Activated CD4-positive, alpha-beta T cell treated with anti-CD3 and anti-CD28 coated beads, Interleukin-2, amount 10 ng/mL, durations not matched to agents 7 days and 5 days (primary cell): Measurements from ENCODE around the gene NPTXR. TPM values are rescaled to one million over a fixed set of nuclear protein-coding genes. Genes with fewer than 3 reads are reported as not detected.

Experiments used
- CTCF ChIA-PET: fragments of 350-600 bp; sonication (Branson Sonifier 250); formaldehyde crosslinking; loops from one replicate; lab custom pipeline; 2021; ENCODE audit warnings: antibody characterized with exemption; lab: Charles Lee
- POLR2A ChIA-PET: fragments of 350-600 bp; sonication (Branson Sonifier 250); formaldehyde crosslinking; loops from one replicate; lab custom pipeline; 2021; ENCODE audit warnings: antibody characterized with exemption; lab: Charles Lee
- DNase-seq: peaks from one replicate; pipeline ENCODE4 v3.0.0-alpha.2; 2020
- H3K27ac Mint-ChIP-seq: one replicate; pipeline ENCODE4 v1.8.0; 2021; ENCODE audit warnings: mild to moderate bottlenecking, moderate library complexity, mixed read lengths
- H3K27me3 Mint-ChIP-seq: one replicate; pipeline ENCODE4 v1.8.0; 2021; ENCODE audit warnings: mixed read lengths
- H3K36me3 Mint-ChIP-seq: one replicate; pipeline ENCODE4 v1.8.0; 2021; ENCODE audit warnings: low read depth, mixed read lengths
- H3K4me1 Mint-ChIP-seq: one replicate; pipeline ENCODE4 v1.8.0; 2021; ENCODE audit warnings: mixed read lengths
- H3K4me3 Mint-ChIP-seq: one replicate; pipeline ENCODE4 v1.8.0; 2021; ENCODE audit warnings: mild to moderate bottlenecking, moderate library complexity, mixed read lengths
- H3K9me3 Mint-ChIP-seq: one replicate; pipeline ENCODE4 v1.8.0; 2021; ENCODE audit warnings: mixed read lengths
- total RNA-seq, 2 experiments: library from RNA; stranded (reverse); gene quantifications; one replicate each; pipeline ENCODE4 v1.2.3, GENCODE V29; 2021

The NPTXR gene
- total RNA-seq, 2 experiments from 2014 or later, result 1.1 to 1.2 TPM

- ChIA-PET CTCF (no interaction called here), POLR2A (no interaction called here)
- Mint-ChIP-seq H3K36me3 (peaks cover 3% of the 10 kb centered on the region), H3K9me3 (peaks cover 4% of the 10 kb centered on the region), H3K27ac (no peak overlapping the region), H3K27me3 (peaks cover 2% of the 10 kb centered on the region), H3K4me1 (peaks cover 33% of the 10 kb centered on the region), H3K4me3 (no peak overlapping the region)
- DNase-seq, result no peak
These were observed 48.3 kb downstream of the NPTXR start for GRCh38 chr22:38795569-38795968.

- H3K27me3 Mint-ChIP-seq, result peaks cover 2% of the 10 kb centered on the region
- peak; percentile 96 for DNase-seq
- peaks cover 3% of the 10 kb centered on the region for H3K9me3 Mint-ChIP-seq
- peak within 1 kb of the TSS; percentile 79 for H3K27ac Mint-ChIP-seq
- H3K4me3 Mint-ChIP-seq, result peak within 1 kb of the TSS; percentile 80
- CTCF ChIA-PET, result no interaction called here
- peaks cover 33% of the 10 kb centered on the region for H3K4me1 Mint-ChIP-seq
- peaks cover 2% of the 10 kb centered on the region for H3K36me3 Mint-ChIP-seq
- POLR2A ChIA-PET, result no interaction called here
These were observed 49.9 kb downstream of the NPTXR start, which contains the start of gene DNAL4 for GRCh38 chr22:38793721-38794466. Gene DNAL4 (minus strand): TSS chr22:38794143. CDS start chr22:38782731, 11,412 bp downstream.

DNA sequence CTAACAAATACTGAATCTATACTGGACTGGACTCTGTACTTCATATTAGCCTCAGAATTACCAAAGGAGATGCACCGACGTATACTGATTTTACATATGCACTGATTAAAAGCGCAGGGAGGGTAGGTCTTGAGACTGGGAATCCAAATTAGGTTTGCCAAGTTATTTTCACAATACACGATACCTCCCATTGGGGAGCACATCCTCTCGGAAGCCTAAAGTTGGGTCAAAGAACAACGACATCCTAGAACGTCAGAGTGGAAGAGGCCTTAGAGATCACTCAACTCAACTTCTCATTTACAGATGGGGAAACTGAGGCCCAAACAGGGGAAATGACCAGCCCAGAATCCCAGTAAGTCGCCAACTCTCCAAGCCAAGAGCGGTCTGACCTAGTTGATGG lies 50.5 kb downstream of the NPTXR start:
- ChIA-PET CTCF (interaction anchor here (0.9 kb wide), 1 partner anchor 11 kb away, joined by 3 read pairs; no protein-coding TSS in a partner anchor), POLR2A (no interaction called here)
- Mint-ChIP-seq H3K4me3 (peak overlapping the region; percentile 80), H3K9me3 (no peaks in the 10 kb centered on the region), H3K36me3 (no peaks in the 10 kb centered on the region), H3K4me1 (peaks cover 27% of the 10 kb centered on the region), H3K27me3 (peaks cover 2% of the 10 kb centered on the region), H3K27ac (peak overlapping the region; percentile 79)
- DNase-seq, result no peak

DNA sequence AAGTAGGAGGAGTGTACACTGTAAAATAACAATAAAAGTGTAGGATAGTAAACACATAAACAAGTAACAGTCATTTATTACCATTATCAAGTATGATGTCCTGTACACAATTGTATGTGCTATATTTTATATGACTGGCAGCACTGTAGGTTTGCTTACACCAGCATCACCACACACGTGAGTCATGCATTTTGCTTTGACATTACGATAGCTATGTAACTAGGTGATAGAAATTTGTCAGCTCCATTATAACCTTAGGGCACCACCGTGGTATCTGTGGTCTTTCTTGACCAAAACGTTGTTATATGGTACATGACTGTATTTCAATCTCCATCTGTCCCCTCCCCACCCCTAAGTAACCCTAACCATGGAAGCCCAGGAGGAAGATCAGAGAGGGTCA lies 51.0 kb downstream of the NPTXR start:
- CTCF ChIA-PET, result interaction anchor here (0.9 to 1.0 kb wide), 2 partner anchors 11 to 24 kb away, joined by 3 read pairs; no protein-coding TSS in a partner anchor
- H3K27me3 Mint-ChIP-seq, result peaks cover 2% of the 10 kb centered on the region
- H3K4me3 Mint-ChIP-seq, result peak overlapping the region; percentile 80
- peaks cover 22% of the 10 kb centered on the region for H3K4me1 Mint-ChIP-seq
- peak overlapping the region; percentile 79 for H3K27ac Mint-ChIP-seq
- POLR2A ChIA-PET, result no interaction called here
- no peaks in the 10 kb centered on the region for H3K9me3 Mint-ChIP-seq
- H3K36me3 Mint-ChIP-seq, result no peaks in the 10 kb centered on the region
- DNase-seq, result no peak

GRCh38 chr22:38789606-38790005 lies 54.2 kb downstream of the NPTXR start:
- no peaks in the 10 kb centered on the region for H3K36me3 Mint-ChIP-seq
- no peak for DNase-seq
- no peaks in the 10 kb centered on the region for H3K9me3 Mint-ChIP-seq
- CTCF ChIA-PET, result interaction anchor here (0.6 to 2.3 kb wide), 2 partner anchors 20 to 92 kb away, joined by 3 to 5 read pairs; no protein-coding TSS in a partner anchor
- H3K4me1 Mint-ChIP-seq, result peaks cover 14% of the 10 kb centered on the region
- no peaks in the 10 kb centered on the region for H3K27me3 Mint-ChIP-seq
- no peak overlapping the region for H3K4me3 Mint-ChIP-seq
- no peak overlapping the region for H3K27ac Mint-ChIP-seq
- POLR2A ChIA-PET, result no interaction called here

GRCh38 chr22:38788846-38789245 lies 55.0 kb downstream of the NPTXR start:
- no peak for DNase-seq
- Mint-ChIP-seq H3K4me3 (no peak overlapping the region), H3K36me3 (no peaks in the 10 kb centered on the region), H3K9me3 (no peaks in the 10 kb centered on the region), H3K27ac (no peak overlapping the region), H3K27me3 (no peaks in the 10 kb centered on the region), H3K4me1 (peaks cover 8% of the 10 kb centered on the region)
- ChIA-PET POLR2A (no interaction called here), CTCF (interaction anchor here (0.5 to 0.6 kb wide), 2 partner anchors 92 to 246 kb away, joined by 3 to 4 read pairs; no protein-coding TSS in a partner anchor)

GRCh38 chr22:38788021-38788816 lies 55.6 kb downstream of the NPTXR start:
- H3K4me1 Mint-ChIP-seq, result peaks cover 5% of the 10 kb centered on the region
- CTCF ChIA-PET, result interaction anchor here (0.7 kb wide), 1 partner anchor 20 kb away, joined by 3 read pairs; no protein-coding TSS in a partner anchor
- no peaks in the 10 kb centered on the region for H3K27me3 Mint-ChIP-seq
- H3K4me3 Mint-ChIP-seq, result no peak overlapping the region
- no peak overlapping the region for H3K27ac Mint-ChIP-seq
- no peaks in the 10 kb centered on the region for H3K9me3 Mint-ChIP-seq
- no peaks in the 10 kb centered on the region for H3K36me3 Mint-ChIP-seq
- no peak for DNase-seq
- POLR2A ChIA-PET, result no interaction called here

- ChIA-PET POLR2A (no interaction called here), CTCF (no interaction called here)
- Mint-ChIP-seq H3K27ac (no peak overlapping the region), H3K4me3 (no peak overlapping the region), H3K27me3 (no peaks in the 10 kb centered on the region), H3K36me3 (no peaks in the 10 kb centered on the region), H3K9me3 (no peaks in the 10 kb centered on the region), H3K4me1 (peaks cover 10% of the 10 kb centered on the region)
- no peak for DNase-seq
These were observed 57.2 kb downstream of the NPTXR start for GRCh38 chr22:38786631-38787030.

GRCh38 chr22:38784856-38785255 lies 59.0 kb downstream of the NPTXR start:
- Mint-ChIP-seq H3K9me3 (no peaks in the 10 kb centered on the region), H3K4me3 (no peak overlapping the region), H3K27ac (no peak overlapping the region), H3K4me1 (peaks cover 10% of the 10 kb centered on the region), H3K27me3 (no peaks in the 10 kb centered on the region), H3K36me3 (no peaks in the 10 kb centered on the region)
- ChIA-PET POLR2A (no interaction called here), CTCF (interaction anchor here (0.7 to 2.1 kb wide), 4 partner anchors 16 to 1248 kb away, joined by 3 to 5 read pairs (median 4); no protein-coding TSS in a partner anchor)
- DNase-seq, result no peak

DNA sequence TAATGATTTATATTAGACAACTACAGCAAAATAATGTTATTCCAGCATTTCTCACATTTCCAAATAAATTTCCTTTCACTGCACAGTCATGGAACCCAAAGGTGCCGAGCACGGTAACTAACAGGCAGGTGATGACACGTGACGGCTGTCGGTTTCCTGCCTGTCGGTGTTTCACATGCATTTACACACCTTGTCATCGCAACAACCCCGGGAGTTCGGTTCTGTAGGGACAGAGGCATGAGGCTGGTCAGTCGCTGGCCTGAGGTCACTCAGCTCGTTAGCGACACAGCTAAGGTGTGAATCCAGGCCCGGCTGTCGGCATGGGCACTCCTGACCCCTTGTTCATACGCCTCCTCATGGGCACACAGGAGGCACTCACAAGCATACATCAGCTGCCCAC lies 59.8 kb downstream of the NPTXR start:
- Mint-ChIP-seq H3K36me3 (no peaks in the 10 kb centered on the region), H3K4me3 (no peak overlapping the region), H3K4me1 (peaks cover 10% of the 10 kb centered on the region), H3K27ac (no peak overlapping the region), H3K27me3 (no peaks in the 10 kb centered on the region), H3K9me3 (no peaks in the 10 kb centered on the region)
- no peak for DNase-seq
- CTCF ChIA-PET, result interaction anchor here (1.0 to 2.1 kb wide), 2 partner anchors 15 kb away, joined by 3 to 5 read pairs; no protein-coding TSS in a partner anchor
- POLR2A ChIA-PET, result no interaction called here

DNA sequence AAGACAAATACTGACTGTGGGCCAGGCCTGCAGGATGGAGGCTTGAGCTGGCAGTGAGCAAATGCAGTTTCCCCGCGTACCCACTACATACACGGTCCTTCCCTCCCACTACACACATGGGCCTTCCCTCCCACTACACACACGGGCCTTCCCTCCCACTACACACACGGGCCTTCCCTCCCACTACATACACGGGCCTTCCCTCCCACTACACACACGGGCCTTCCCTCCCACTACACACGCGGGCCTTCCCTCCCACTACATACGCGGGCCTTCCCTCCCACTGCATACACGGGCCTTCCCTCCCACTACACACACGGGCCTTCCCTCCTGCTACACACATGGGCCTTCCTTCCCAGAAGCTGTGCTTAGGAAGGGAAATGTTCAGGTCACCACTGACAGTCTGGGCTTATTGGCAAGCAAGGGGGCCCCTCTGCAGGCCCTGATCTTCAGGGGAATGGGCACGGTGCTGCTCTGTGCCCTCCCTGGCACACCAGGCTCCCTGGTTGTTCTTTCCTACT lies 60.7 kb downstream of the NPTXR start:
- H3K27ac Mint-ChIP-seq, result peak overlapping the region; percentile 32
- no peaks in the 10 kb centered on the region for H3K9me3 Mint-ChIP-seq
- no peak overlapping the region for H3K4me3 Mint-ChIP-seq
- POLR2A ChIA-PET, result no interaction called here
- H3K27me3 Mint-ChIP-seq, result no peaks in the 10 kb centered on the region
- no peaks in the 10 kb centered on the region for H3K36me3 Mint-ChIP-seq
- peaks cover 10% of the 10 kb centered on the region for H3K4me1 Mint-ChIP-seq
- CTCF ChIA-PET, result interaction anchor here (0.7 to 1.0 kb wide), 2 partner anchors 14 to 94 kb away, joined by 3 to 5 read pairs; no protein-coding TSS in a partner anchor
- no peak for DNase-seq

- H3K4me1 Mint-ChIP-seq, result peaks cover 10% of the 10 kb centered on the region
- no peaks in the 10 kb centered on the region for H3K9me3 Mint-ChIP-seq
- ChIA-PET CTCF (interaction anchor here (1.0 to 1.3 kb wide), 2 partner anchors 10 to 16 kb away, joined by 3 read pairs; no protein-coding TSS in a partner anchor), POLR2A (no interaction called here)
- H3K27ac Mint-ChIP-seq, result no peak overlapping the region
- H3K27me3 Mint-ChIP-seq, result no peaks in the 10 kb centered on the region
- no peaks in the 10 kb centered on the region for H3K36me3 Mint-ChIP-seq
- H3K4me3 Mint-ChIP-seq, result no peak overlapping the region
- no peak for DNase-seq
These were observed 61.3 kb downstream of the NPTXR start for GRCh38 chr22:38782402-38783094.
